GM21360 (cell line): ENCODE measurements around the gene RAB8B.

Experiments
- ATAC-seq: cut with Tn5 transposase; IDR thresholded peaks from one replicate; pipeline ENCODE4 v1.9.1; 2021; ENCODE audit warnings: mild to moderate bottlenecking, moderate library complexity; ENCODE audit not compliant: unreplicated experiment

Gene RAB8B

GRCh38 chr15:63305260-63305659 is 115.9 kb downstream of the RAB8B start:
- ATAC-seq = no peak

- no peak for ATAC-seq
These were observed 117.2 kb downstream of the RAB8B start for GRCh38 chr15:63306492-63307073.

GRCh38 chr15:63308491-63308890 is 119.1 kb downstream of the RAB8B start:
- ATAC-seq = no peak

DNA sequence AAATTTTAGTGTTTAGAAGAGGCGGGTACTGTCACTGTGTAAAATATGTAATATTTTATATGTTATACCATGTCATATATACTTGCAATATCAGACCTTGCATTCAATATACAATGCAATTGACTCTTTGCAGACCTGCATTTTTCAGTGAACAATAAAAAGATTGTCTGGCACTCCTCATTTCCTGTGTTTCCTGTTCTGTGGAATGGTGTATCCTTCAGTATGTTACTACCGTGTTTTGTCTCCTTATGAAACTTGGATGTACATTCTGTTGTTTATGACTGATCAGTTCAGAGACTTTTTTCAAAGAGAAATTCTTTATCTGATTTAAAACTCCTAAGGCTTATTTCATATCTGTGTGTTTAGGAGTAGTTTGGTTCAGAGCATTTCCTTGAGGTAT is 119.5 kb downstream of the RAB8B start:
- no peak for ATAC-seq

GRCh38 chr15:63310646-63311045 is 121.2 kb downstream of the RAB8B start:
- no peak for ATAC-seq

- no peak for ATAC-seq
These were observed 122.9 kb downstream of the RAB8B start for GRCh38 chr15:63312286-63312685.

DNA sequence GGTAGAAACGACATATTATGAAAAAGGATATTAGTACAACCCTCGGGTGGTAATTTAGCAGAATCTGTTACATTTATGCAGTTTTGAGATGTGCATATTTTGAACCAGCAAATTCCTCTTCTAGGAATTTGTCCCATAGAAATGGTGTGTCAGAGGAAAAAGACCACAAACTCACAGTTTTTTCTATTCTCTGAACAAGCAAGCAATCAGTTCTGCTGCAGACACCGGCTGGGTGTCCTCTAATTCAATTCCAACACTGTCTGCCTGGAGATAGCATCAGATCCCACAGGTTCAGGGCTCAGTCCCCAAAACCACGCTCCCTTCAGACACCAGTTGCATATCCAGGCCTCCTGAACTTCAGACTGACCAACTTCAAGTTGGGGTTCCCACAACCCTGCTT is 124.4 kb downstream of the RAB8B start:
- no peak for ATAC-seq

GRCh38 chr15:63314409-63314808 is 125.0 kb downstream of the RAB8B start:
- no peak for ATAC-seq
